Activated naive CD4-positive, alpha-beta T cell treated with anti-CD3 and anti-CD28 coated beads, Interleukin-2, amount 50 U/mL, for 24 hours (primary cell): ENCODE data around the gene MDM1.

Experiments used
- H3K27ac Mint-ChIP-seq: one replicate; pipeline ENCODE4 v1.8.0; 2021; ENCODE audit warnings: mild to moderate bottlenecking, mixed read lengths
- H3K27me3 Mint-ChIP-seq: one replicate; pipeline ENCODE4 v1.8.0; 2021; ENCODE audit warnings: mixed read lengths
- H3K36me3 Mint-ChIP-seq: one replicate; pipeline ENCODE4 v1.8.0; 2021; ENCODE audit warnings: mixed read lengths
- H3K4me1 Mint-ChIP-seq: one replicate; pipeline ENCODE4 v1.8.0; 2021; ENCODE audit warnings: mixed read lengths
- H3K4me3 Mint-ChIP-seq: one replicate; pipeline ENCODE4 v1.8.0; 2021; ENCODE audit warnings: mild to moderate bottlenecking, mixed read lengths
- H3K9me3 Mint-ChIP-seq: one replicate; pipeline ENCODE4 v1.8.0; 2021; ENCODE audit warnings: mixed read lengths

MDM1 gene

GRCh38 chr12:68252077-68252476, 80.1 kb downstream of the MDM1 start:
- peaks cover 2% of the 10 kb centered on the region for H3K27me3 Mint-ChIP-seq
- H3K4me1 Mint-ChIP-seq = no peaks in the 10 kb centered on the region
- H3K27ac Mint-ChIP-seq = no peak overlapping the region
- no peaks in the 10 kb centered on the region for H3K9me3 Mint-ChIP-seq
- H3K4me3 Mint-ChIP-seq = no peak overlapping the region
- no peaks in the 10 kb centered on the region for H3K36me3 Mint-ChIP-seq

- Mint-ChIP-seq H3K4me3 (no peak overlapping the region), H3K4me1 (no peaks in the 10 kb centered on the region), H3K27ac (no peak overlapping the region), H3K36me3 (no peaks in the 10 kb centered on the region), H3K9me3 (no peaks in the 10 kb centered on the region), H3K27me3 (peaks cover 2% of the 10 kb centered on the region)
Observed at GRCh38 chr12:68250454-68250853, 81.7 kb downstream of the MDM1 start.

- Mint-ChIP-seq H3K4me3 (no peak overlapping the region), H3K36me3 (no peaks in the 10 kb centered on the region), H3K27me3 (peaks cover 1% of the 10 kb centered on the region), H3K9me3 (no peaks in the 10 kb centered on the region), H3K4me1 (peaks cover 4% of the 10 kb centered on the region), H3K27ac (no peak overlapping the region)
Observed at GRCh38 chr12:68247785-68248184, 84.4 kb downstream of the MDM1 start.

- H3K9me3 Mint-ChIP-seq = no peaks in the 10 kb centered on the region
- H3K4me1 Mint-ChIP-seq = peaks cover 11% of the 10 kb centered on the region
- no peak overlapping the region for H3K27ac Mint-ChIP-seq
- no peaks in the 10 kb centered on the region for H3K27me3 Mint-ChIP-seq
- H3K4me3 Mint-ChIP-seq = no peak overlapping the region
- no peaks in the 10 kb centered on the region for H3K36me3 Mint-ChIP-seq
Observed at GRCh38 chr12:68246350-68246749, 85.8 kb downstream of the MDM1 start.

GRCh38 chr12:68245180-68246021, 86.8 kb downstream of the MDM1 start:
- no peak overlapping the region for H3K4me3 Mint-ChIP-seq
- no peaks in the 10 kb centered on the region for H3K9me3 Mint-ChIP-seq
- no peaks in the 10 kb centered on the region for H3K27me3 Mint-ChIP-seq
- H3K27ac Mint-ChIP-seq = no peak overlapping the region
- H3K4me1 Mint-ChIP-seq = peaks cover 20% of the 10 kb centered on the region
- no peaks in the 10 kb centered on the region for H3K36me3 Mint-ChIP-seq
